H9 (cell line): Measurements from ENCODE around the gene ITGA1. TPM values are rescaled to one million over a fixed set of nuclear protein-coding genes. Genes with fewer than 3 reads are reported as not detected.

ENCODE experiments used
- DNase-seq: peaks from one replicate; pipeline ENCODE4 v3.0.0-alpha.2; 2017
- H2AFZ ChIP-seq: one replicate; pipeline ENCODE4 v1.6.1; 2013; ENCODE audit warnings: mild to moderate bottlenecking, low read length, control low read depth, moderate library complexity
- H2AK5ac ChIP-seq: 2 replicates; pipeline ENCODE4 v1.6.1; 2013; ENCODE audit warnings: low read length, control low read depth, mixed read lengths; ENCODE audit not compliant: insufficient read length
- H2BK120ac ChIP-seq: one replicate; pipeline ENCODE4 v1.6.1; 2013; ENCODE audit warnings: low read depth, mild to moderate bottlenecking, low read length, control low read depth, inconsistent platforms; ENCODE audit not compliant: poor library complexity, severe bottlenecking
- H2BK12ac ChIP-seq: 2 replicates; pipeline ENCODE4 v1.6.1; 2013; ENCODE audit warnings: low read length, control low read depth, mixed read lengths, low read depth; ENCODE audit not compliant: insufficient read length
- H2BK15ac ChIP-seq: 2 replicates; pipeline ENCODE4 v1.6.1; 2013; ENCODE audit warnings: low read depth, low read length, control low read depth
- H2BK20ac ChIP-seq: one replicate; pipeline ENCODE4 v1.6.1; 2013; ENCODE audit warnings: low read depth, mild to moderate bottlenecking, low read length, control low read depth, inconsistent platforms; ENCODE audit not compliant: poor library complexity, severe bottlenecking
- H2BK5ac ChIP-seq: 2 replicates; pipeline ENCODE4 v1.6.1; 2013; ENCODE audit warnings: low read length, control low read depth, mixed read lengths; ENCODE audit not compliant: insufficient read length
- H3K14ac ChIP-seq: 2 replicates; pipeline ENCODE4 v1.6.1; 2013; ENCODE audit warnings: low read length, control low read depth; ENCODE audit not compliant: insufficient read depth
- H3K18ac ChIP-seq: 2 replicates; pipeline ENCODE4 v1.6.1; 2013; ENCODE audit warnings: low read depth, mild to moderate bottlenecking, mixed read lengths, low read length, control low read depth; ENCODE audit not compliant: insufficient read length
- H3K23ac ChIP-seq: 2 replicates; pipeline ENCODE4 v1.6.1; 2013; ENCODE audit warnings: low read length, control low read depth, mixed read lengths, low read depth; ENCODE audit not compliant: insufficient read length
- H3K23me2 ChIP-seq: 2 replicates; pipeline ENCODE4 v1.6.1; 2013; ENCODE audit warnings: low read depth, mild to moderate bottlenecking, mixed read lengths, low read length, control low read depth; ENCODE audit not compliant: insufficient read length, poor library complexity, severe bottlenecking
- H3K27ac ChIP-seq: 2 replicates; pipeline ENCODE4 v1.5.1; 2013; ENCODE audit warnings: low read length, control low read depth, mixed read lengths, low read depth; ENCODE audit not compliant: insufficient read length
- H3K27me3 ChIP-seq: 2 replicates; pipeline ENCODE4 v1.6.1; 2013; ENCODE audit warnings: low read length, control low read depth, inconsistent platforms; ENCODE audit not compliant: insufficient read depth
- H3K4ac ChIP-seq: 2 replicates; pipeline ENCODE4 v1.6.1; 2013; ENCODE audit warnings: low read depth, mild to moderate bottlenecking, control low read depth, inconsistent platforms, low read length, moderate library complexity
- H3K4me1 ChIP-seq: 2 replicates; pipeline ENCODE4 v1.6.1; 2013; ENCODE audit warnings: low read length, control low read depth, inconsistent platforms; ENCODE audit not compliant: insufficient read depth
- H3K4me2 ChIP-seq: 2 replicates; pipeline ENCODE4 v1.6.1; 2013; ENCODE audit warnings: low read length, control low read depth, mixed read lengths; ENCODE audit not compliant: insufficient read length, insufficient read depth
- H3K56ac ChIP-seq: 2 replicates; pipeline ENCODE4 v1.6.1; 2013; ENCODE audit warnings: low read depth, mild to moderate bottlenecking, mixed read lengths, low read length, control low read depth; ENCODE audit not compliant: insufficient read length
- H3K79me1 ChIP-seq: 2 replicates; pipeline ENCODE4 v1.6.1; 2013; ENCODE audit warnings: low read depth, mild to moderate bottlenecking, moderate library complexity, low read length, control low read depth, inconsistent platforms; ENCODE audit not compliant: insufficient read depth, poor library complexity, severe bottlenecking
- H3K79me2 ChIP-seq: 2 replicates; pipeline ENCODE4 v1.6.1; 2013; ENCODE audit warnings: low read length, control low read depth, inconsistent platforms; ENCODE audit not compliant: insufficient read depth
- H3K9ac ChIP-seq: 2 replicates; pipeline ENCODE4 v1.6.1; 2013; ENCODE audit warnings: low read length, control low read depth, mixed read lengths; ENCODE audit not compliant: insufficient read length; ENCODE audit errors: extremely low read depth
- H3K9me3 ChIP-seq: one replicate; pipeline ENCODE4 v1.6.1; 2013; ENCODE audit warnings: low read depth, low read length, inconsistent platforms; ENCODE audit not compliant: control insufficient read depth
- H3T11ph ChIP-seq: one replicate; pipeline ENCODE4 v1.6.1; 2013; ENCODE audit warnings: mild to moderate bottlenecking, low read length, control low read depth, inconsistent platforms
- H4K20me1 ChIP-seq: one replicate; pipeline ENCODE4 v1.6.1; 2013; ENCODE audit not compliant: control insufficient read depth, insufficient read length, insufficient read depth
- H4K5ac ChIP-seq: 2 replicates; pipeline ENCODE4 v1.6.1; 2013; ENCODE audit warnings: low read depth, mild to moderate bottlenecking, mixed read lengths, low read length, control low read depth; ENCODE audit not compliant: insufficient read length
- H4K8ac ChIP-seq: replicated peaks from 2 replicates; pipeline ENCODE4 v1.6.1; 2013; ENCODE audit warnings: low read length, control low read depth, mixed read lengths, low read depth; ENCODE audit not compliant: insufficient read length
- H4K91ac ChIP-seq: 2 replicates; pipeline ENCODE4 v1.6.1; 2013; ENCODE audit warnings: low read depth, mild to moderate bottlenecking, moderate library complexity, mixed read lengths, low read length, control low read depth; ENCODE audit not compliant: insufficient read length
- H3K27ac Mint-ChIP-seq, 3 experiments: 2 replicates in 2 of 3; 3 replicates in 1 of 3; pipeline ENCODE4 v1.8.0; 2020 to 2021; ENCODE audit warnings: mixed read lengths in 3 of 3, mild to moderate bottlenecking in 1 of 3, moderate library complexity in 1 of 3
- H3K27me3 Mint-ChIP-seq: 2 replicates; pipeline ENCODE4 v1.8.0; 2021; ENCODE audit warnings: low read depth, mild to moderate bottlenecking, moderate library complexity, mixed read lengths
- H3K36me3 Mint-ChIP-seq, 3 experiments: 2 replicates in 2 of 3; 3 replicates in 1 of 3; pipeline ENCODE4 v1.8.0; 2020 to 2021; ENCODE audit warnings: low read depth in 3 of 3, mixed read lengths in 3 of 3; ENCODE audit not compliant: insufficient read depth in 1 of 3
- H3K4me1 Mint-ChIP-seq, 2 experiments: 2 replicates each; pipeline ENCODE4 v1.8.0; 2020; ENCODE audit warnings: mixed read lengths in 2 of 2
- H3K4me3 Mint-ChIP-seq, 2 experiments: 2 replicates in 1 of 2; 3 replicates in 1 of 2; pipeline ENCODE4 v1.8.0; 2020 to 2021; ENCODE audit warnings: mild to moderate bottlenecking in 2 of 2, mixed read lengths in 2 of 2, moderate library complexity in 1 of 2
- H3K9me3 Mint-ChIP-seq, 2 experiments: 2 replicates in 1 of 2; 3 replicates in 1 of 2; pipeline ENCODE4 v1.8.0; 2020; ENCODE audit warnings: mild to moderate bottlenecking in 2 of 2, mixed read lengths in 2 of 2, moderate library complexity in 1 of 2
- total RNA-seq: library from RNA; stranded (reverse); gene quantifications from 2 replicates; pipeline ENCODE4 v1.2.1, GENCODE V29; 2021
- TF ChIP-seq, protein P1 (sequence below): fragments of 200-600 bp; sonication (generic); conservative IDR thresholded peaks from 3 replicates; pipeline ENCODE4 v1.8.0; 2021; ENCODE audit warnings: antibody characterized with exemption, mild to moderate bottlenecking

ITGA1 gene
- total RNA-seq, 1 experiment from 2014 or later, result 3.9 TPM

DNA sequence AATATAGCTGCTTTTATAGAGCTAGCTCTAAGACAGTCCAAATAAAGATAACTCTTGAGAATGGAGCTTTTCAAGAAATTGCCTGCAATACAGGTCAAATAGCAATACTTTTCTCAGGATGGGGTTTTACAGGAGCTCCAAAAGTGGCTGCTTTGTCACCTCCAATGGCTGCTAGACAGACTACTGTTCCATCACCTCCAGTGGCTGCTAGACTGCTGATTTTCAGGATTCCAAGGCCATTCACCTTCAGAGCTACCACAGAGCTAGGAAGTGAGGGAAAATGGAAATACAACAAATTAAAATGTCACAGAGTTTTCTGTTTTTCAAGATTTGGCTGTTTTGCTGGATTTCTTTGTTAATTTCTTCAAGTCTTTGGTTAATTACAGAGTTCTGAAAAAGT is 8.5 kb upstream of the ITGA1 start:
- Histone ChIP-seq H3T11ph (no peak overlapping the region), H3K14ac (no peak overlapping the region), H2BK5ac (no peak overlapping the region), H2BK20ac (no peak overlapping the region), H3K27me3 (no peaks in the 10 kb centered on the region), H4K5ac (no peak overlapping the region), H4K20me1 (no peaks in the 10 kb centered on the region), H3K79me2 (no peaks in the 10 kb centered on the region), H3K23ac (no peak overlapping the region), H3K23me2 (no peaks in the 10 kb centered on the region), H3K9ac (no peak overlapping the region), H3K79me1 (no peaks in the 10 kb centered on the region), H3K56ac (no peak overlapping the region), H3K4me1 (no peaks in the 10 kb centered on the region), H2AK5ac (no peak overlapping the region), H2BK120ac (no peak overlapping the region), H3K18ac (no peak overlapping the region), H2AFZ (no peak overlapping the region), H3K27ac (no peak overlapping the region), H4K8ac (no peak overlapping the region), H2BK12ac (no peak overlapping the region), H3K9me3 (no peaks in the 10 kb centered on the region), H3K4ac (no peak overlapping the region), H2BK15ac (no peak overlapping the region), H3K4me2 (no peak overlapping the region), H4K91ac (no peak overlapping the region)
- Mint-ChIP-seq H3K4me1 (peaks cover 12 to 13% of the 10 kb centered on the region in 2 experiments), H3K9me3 (no peaks in the 10 kb centered on the region), H3K27me3 (no peaks in the 10 kb centered on the region), H3K4me3 (no peak overlapping the region), H3K27ac (no peak overlapping the region), H3K36me3 (no peaks in the 10 kb centered on the region; a peak in 1 of 7 replicates)
- no peak for DNase-seq
- TF ChIP-seq, protein P1, sequence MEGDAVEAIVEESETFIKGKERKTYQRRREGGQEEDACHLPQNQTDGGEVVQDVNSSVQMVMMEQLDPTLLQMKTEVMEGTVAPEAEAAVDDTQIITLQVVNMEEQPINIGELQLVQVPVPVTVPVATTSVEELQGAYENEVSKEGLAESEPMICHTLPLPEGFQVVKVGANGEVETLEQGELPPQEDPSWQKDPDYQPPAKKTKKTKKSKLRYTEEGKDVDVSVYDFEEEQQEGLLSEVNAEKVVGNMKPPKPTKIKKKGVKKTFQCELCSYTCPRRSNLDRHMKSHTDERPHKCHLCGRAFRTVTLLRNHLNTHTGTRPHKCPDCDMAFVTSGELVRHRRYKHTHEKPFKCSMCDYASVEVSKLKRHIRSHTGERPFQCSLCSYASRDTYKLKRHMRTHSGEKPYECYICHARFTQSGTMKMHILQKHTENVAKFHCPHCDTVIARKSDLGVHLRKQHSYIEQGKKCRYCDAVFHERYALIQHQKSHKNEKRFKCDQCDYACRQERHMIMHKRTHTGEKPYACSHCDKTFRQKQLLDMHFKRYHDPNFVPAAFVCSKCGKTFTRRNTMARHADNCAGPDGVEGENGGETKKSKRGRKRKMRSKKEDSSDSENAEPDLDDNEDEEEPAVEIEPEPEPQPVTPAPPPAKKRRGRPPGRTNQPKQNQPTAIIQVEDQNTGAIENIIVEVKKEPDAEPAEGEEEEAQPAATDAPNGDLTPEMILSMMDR, result no peak
